ENCODE measurements around the gene RRAGC. TPM values are rescaled to one million over a fixed set of nuclear protein-coding genes. Genes with fewer than 3 reads are reported as not detected.

RRAGC gene
- total and polyA plus RNA-seq, 10 donors, result 9.4 to 28.1 (median 19.6) TPM

GRCh38 chr1:38790422-38791163, 69.0 kb downstream of the RRAGC start:
- Histone ChIP-seq H3K4me3 (no peak overlapping the region), H3K36me3 (no peaks in the 10 kb centered on the region), H3K9me3 (peaks cover 0 to 33% (median 23%) of the 10 kb centered on the region in 8 donors), H3K4me1 (peaks cover 0 to 4% (median 0%) of the 10 kb centered on the region in 6 donors), H3K27me3 (replicated peaks in 1 of 7) (peaks cover 0 to 76% (median 8%) of the 10 kb centered on the region in 7 donors), H3K27ac (no peak overlapping the region)
- 81 to 87% (median 83%) methylated on average over 6 of the region's 6 CpGs for WGBS, 5 donors
- intact Hi-C loops (cut with DNase I; ENCODE audit: low total_unique reads), result no loop called here
- TF ChIP-seq CTCF (IDR thresholded peaks at IDR 0.05 in 8 of 11, conservative IDR thresholded peaks at IDR 0.05 in 3 of 11) (no peak), POLR2A (IDR thresholded peaks at IDR 0.05) (no peak), POLR2AphosphoS5 (IDR thresholded peaks at IDR 0.05) (no peak)
- DNase-seq, result no peak

- no peak for DNase-seq
- TF ChIP-seq POLR2A (IDR thresholded peaks at IDR 0.05) (no peak), CTCF (IDR thresholded peaks at IDR 0.05 in 8 of 11, conservative IDR thresholded peaks at IDR 0.05 in 3 of 11) (no peak), POLR2AphosphoS5 (IDR thresholded peaks at IDR 0.05) (no peak)
- Histone ChIP-seq H3K9me3 (peaks cover 0 to 30% (median 23%) of the 10 kb centered on the region in 8 donors), H3K27ac (no peak overlapping the region), H3K36me3 (no peaks in the 10 kb centered on the region), H3K27me3 (replicated peaks in 1 of 7) (peaks cover 0 to 85% (median 8%) of the 10 kb centered on the region in 7 donors), H3K4me1 (peaks cover 0 to 4% (median 0%) of the 10 kb centered on the region in 6 donors), H3K4me3 (no peak overlapping the region)
- intact Hi-C loops (cut with DNase I; ENCODE audit: low total_unique reads), result loop anchor here (10.0 kb wide), 1 partner anchor 165 kb away; no protein-coding TSS in a partner anchor
- 28 to 39% (median 32%) methylated on average over 5 of the region's 5 CpGs for WGBS, 5 donors
Observed at GRCh38 chr1:38789498-38790169, 69.9 kb downstream of the RRAGC start.

DNA sequence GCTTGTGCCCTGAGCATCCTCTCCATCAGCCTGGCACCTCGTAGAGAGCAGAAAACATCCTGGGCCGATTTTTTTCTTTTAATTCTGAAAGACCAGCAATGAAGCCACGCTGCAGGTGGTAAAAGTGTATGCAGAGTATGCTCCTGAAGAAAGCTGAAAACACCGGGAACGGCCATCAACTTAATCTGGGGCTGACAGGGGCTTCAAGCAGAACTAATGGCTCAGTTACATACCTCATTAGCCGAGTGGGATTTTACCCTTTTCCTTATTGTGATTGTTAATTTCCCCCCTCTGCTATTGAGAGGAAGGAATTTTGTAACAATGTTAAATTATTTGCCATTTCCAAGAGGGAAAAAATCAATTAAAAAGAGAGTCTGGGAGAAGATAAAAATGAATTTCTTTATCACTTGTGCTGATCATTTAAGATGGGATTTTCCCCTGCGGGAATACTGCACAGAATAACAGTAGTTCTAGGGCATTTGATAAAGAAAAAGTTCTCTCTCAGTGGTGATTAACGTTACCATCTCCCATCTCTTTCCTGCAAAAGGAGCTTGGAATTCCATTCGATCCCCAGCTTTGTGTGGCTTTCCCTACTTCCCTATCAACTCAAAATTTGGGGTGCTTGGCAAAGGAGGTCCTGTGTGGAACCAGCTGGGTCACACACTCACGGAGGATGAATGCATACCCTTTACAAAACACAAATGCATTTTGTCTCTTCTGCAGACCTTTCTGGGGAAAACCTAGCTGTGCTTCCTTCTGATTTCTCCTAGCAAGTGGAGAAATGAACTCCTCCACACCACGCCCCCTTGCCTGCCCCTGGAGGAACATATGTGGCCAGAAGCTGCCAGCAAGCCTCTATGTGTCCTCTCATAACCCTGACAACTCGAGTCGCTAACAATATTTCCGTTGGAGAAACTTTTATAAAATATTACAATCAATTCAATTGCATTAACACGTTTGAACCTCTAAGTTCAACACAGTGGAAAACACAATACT, 70.9 kb downstream of the RRAGC start:
- DNase-seq, result no peak
- no peak overlapping the region for H3K27ac ChIP-seq
- TF ChIP-seq CTCF (IDR thresholded peaks at IDR 0.05 in 8 of 11, conservative IDR thresholded peaks at IDR 0.05 in 3 of 11) (no peak), POLR2AphosphoS5 (IDR thresholded peaks at IDR 0.05) (no peak), POLR2A (IDR thresholded peaks at IDR 0.05) (no peak)
- H3K27me3 ChIP-seq (replicated peaks in 1 of 7), result peaks cover 0 to 85% (median 15%) of the 10 kb centered on the region in 7 donors
- no peaks in the 10 kb centered on the region for H3K36me3 ChIP-seq
- peaks cover 0 to 20% (median 13%) of the 10 kb centered on the region in 8 donors for H3K9me3 ChIP-seq
- 55 to 66% (median 61%) methylated on average over 15 of the region's 15 CpGs for WGBS, 5 donors
- intact Hi-C loops (cut with DNase I; ENCODE audit: low total_unique reads), result loop anchor here (10.0 kb wide), 1 partner anchor 164 kb away; no protein-coding TSS in a partner anchor
- no peak overlapping the region for H3K4me3 ChIP-seq
- H3K4me1 ChIP-seq, result peaks cover 0 to 5% (median 3%) of the 10 kb centered on the region in 6 donors

Small RNAs within 50 kb of the gene (small RNA-seq; reads per million reads assigned to genes)
- 0 reads per million in 4 donors for gene GJA9-MYCBP

Other genes with a start within 250 kb of the RRAGC start
- gene MYCBP, start 13.6 kb upstream of the RRAGC start, total RNA-seq, result 10 to 100 TPM in 5 of 7 donors, 1 to 10 TPM in 2; 8.1 to 20.9 (median 14.9) TPM
- gene MYCBP, start 13.6 kb upstream of the RRAGC start, polyA plus RNA-seq, result 10 to 100 TPM in 2 of 3 donors, 1 to 10 TPM in 1; 8.3 to 14.5 (median 11.0) TPM
- gene GJA9, start 21.8 kb upstream of the RRAGC start, total RNA-seq, result not detected
- under 1 TPM in 1 of 3 donors, not detected in 2; 0.06 TPM for gene GJA9, start 21.8 kb upstream of the RRAGC start, polyA plus RNA-seq
- gene RHBDL2, start 82.1 kb upstream of the RRAGC start, total RNA-seq, result 1 to 10 TPM in 2 of 7 donors, under 1 TPM in 1, not detected in 4; 0.25 to 1.9 (median 1.2) TPM
- gene RHBDL2, start 82.1 kb upstream of the RRAGC start, polyA plus RNA-seq, result under 1 TPM; 0.07 to 0.38 (median 0.10) TPM
- 10 to 100 TPM; 40.0 to 57.2 (median 45.6) TPM for gene AKIRIN1, start 131.5 kb upstream of the RRAGC start, total RNA-seq
- gene AKIRIN1, start 131.5 kb upstream of the RRAGC start, polyA plus RNA-seq, result 10 to 100 TPM; 16.2 to 29.8 (median 21.7) TPM
- 100 to 1,000 TPM in 5 of 7 donors, 10 to 100 TPM in 2; 89.7 to 296 (median 120) TPM for gene NDUFS5, start 166.6 kb upstream of the RRAGC start, total RNA-seq
- 100 to 1,000 TPM; 292 to 338 (median 297) TPM for gene NDUFS5, start 166.6 kb upstream of the RRAGC start, polyA plus RNA-seq